IPS DF 6.9 (cell line): Measurements from ENCODE around the gene SARNP.

Experiments
- DNase-seq: peaks from one replicate; pipeline ENCODE4 v3.0.0-alpha.2; 2013; ENCODE audit warnings: low read depth, low spot score
- H3K27ac ChIP-seq: one replicate; pipeline ENCODE4 v1.5.1; 2013; ENCODE audit warnings: low read length, control low read depth
- H3K27me3 ChIP-seq: 2 replicates; pipeline ENCODE4 v1.6.1; 2013; ENCODE audit warnings: mild to moderate bottlenecking, low read length; ENCODE audit not compliant: control insufficient read depth, insufficient read depth
- H3K36me3 ChIP-seq: 2 replicates; pipeline ENCODE4 v1.6.1; 2013; ENCODE audit warnings: low read length; ENCODE audit not compliant: control insufficient read depth, insufficient read depth
- H3K4me1 ChIP-seq: 2 replicates; pipeline ENCODE4 v1.6.1; 2013; ENCODE audit warnings: low read length; ENCODE audit not compliant: control insufficient read depth, insufficient read depth
- H3K4me3 ChIP-seq: 2 replicates; pipeline ENCODE4 v1.5.1; 2013; ENCODE audit warnings: mild to moderate bottlenecking, low read length
- H3K9me3 ChIP-seq: 2 replicates; pipeline ENCODE4 v1.6.1; 2013; ENCODE audit warnings: low read length, inconsistent platforms; ENCODE audit not compliant: control insufficient read depth, insufficient read depth
- WGBS: extraction: QIAGEN DNeasy Blood & Tissue Kit; methylation state at CpG from one replicate; pipeline ENCODE4 v1.1.7; 2013; ENCODE audit warnings: mixed read lengths, missing lambda C conversion rate; ENCODE audit not compliant: insufficient read length, insufficient coverage; 5-methylcytosine and 5-hydroxymethylcytosine counted together

SARNP gene

GRCh38 chr12:55849616-55850343 lies 32.3 kb upstream of the SARNP start:
- Histone ChIP-seq H3K9me3 (no peaks in the 10 kb centered on the region), H3K27me3 (no peaks in the 10 kb centered on the region), H3K4me1 (peaks cover 2% of the 10 kb centered on the region; the same call in 1 of the 2 replicates), H3K27ac (no peak overlapping the region), H3K4me3 (no peak overlapping the region), H3K36me3 (no peaks in the 10 kb centered on the region)
- DNase-seq = no peak
- WGBS = no CpG with 5 or more reads among the region's 7 CpGs

DNA sequence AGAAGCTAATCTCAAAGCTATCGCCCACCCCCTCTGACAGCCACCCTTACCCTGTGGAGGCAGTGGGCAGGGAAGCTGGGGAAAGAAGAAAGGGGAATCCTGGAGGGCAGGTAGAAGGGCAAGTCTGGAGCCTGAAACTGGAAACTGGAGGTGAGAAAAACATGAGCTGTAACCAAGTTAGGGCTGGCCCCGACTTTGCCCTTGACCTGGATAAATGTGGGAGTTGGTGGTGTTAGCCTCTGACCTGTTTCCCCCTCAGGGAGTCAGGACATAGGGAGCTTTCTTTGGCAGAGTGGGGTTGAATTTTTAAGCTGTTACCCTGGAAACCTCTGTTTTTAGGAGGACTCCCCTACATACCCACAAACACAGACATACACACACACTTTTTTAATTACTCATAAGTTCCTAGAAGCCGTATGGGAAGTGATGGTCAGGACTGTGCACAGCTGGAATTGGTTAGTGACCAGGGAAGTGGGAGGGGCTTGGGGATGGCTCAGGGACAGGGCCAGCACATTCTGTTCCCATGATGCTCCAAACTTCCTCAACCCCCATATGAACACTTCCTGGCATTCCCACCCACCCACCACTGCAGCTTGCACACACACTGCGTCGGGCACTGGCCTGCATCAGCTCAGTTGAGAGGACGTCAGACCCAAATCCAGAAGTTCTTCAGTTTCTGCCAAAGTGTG lies 30.2 kb upstream of the SARNP start:
- no peak overlapping the region for H3K27ac ChIP-seq
- no peaks in the 10 kb centered on the region for H3K27me3 ChIP-seq
- H3K4me3 ChIP-seq = no peak overlapping the region
- H3K36me3 ChIP-seq = no peaks in the 10 kb centered on the region
- DNase-seq = no peak
- H3K9me3 ChIP-seq = no peaks in the 10 kb centered on the region
- whole genome bisulfite sequencing = no CpG with 5 or more reads among the region's 6 CpGs
- H3K4me1 ChIP-seq = peaks cover 2% of the 10 kb centered on the region; the same call in 1 of the 2 replicates

GRCh38 chr12:55847033-55847432 lies 29.5 kb upstream of the SARNP start:
- Histone ChIP-seq H3K4me1 (peaks cover 3% of the 10 kb centered on the region), H3K4me3 (no peak overlapping the region), H3K36me3 (no peaks in the 10 kb centered on the region), H3K27ac (no peak overlapping the region), H3K9me3 (no peaks in the 10 kb centered on the region), H3K27me3 (no peaks in the 10 kb centered on the region)
- no peak for DNase-seq
- WGBS = no CpG with 5 or more reads among the region's 3 CpGs

GRCh38 chr12:55845785-55846496 lies 28.4 kb upstream of the SARNP start:
- DNase-seq = no peak
- WGBS = no CpG with 5 or more reads among the region's 7 CpGs
- no peak overlapping the region for H3K27ac ChIP-seq
- no peaks in the 10 kb centered on the region for H3K27me3 ChIP-seq
- H3K36me3 ChIP-seq = no peaks in the 10 kb centered on the region
- H3K4me3 ChIP-seq = no peak overlapping the region
- H3K9me3 ChIP-seq = no peaks in the 10 kb centered on the region
- peaks cover 4% of the 10 kb centered on the region for H3K4me1 ChIP-seq

DNA sequence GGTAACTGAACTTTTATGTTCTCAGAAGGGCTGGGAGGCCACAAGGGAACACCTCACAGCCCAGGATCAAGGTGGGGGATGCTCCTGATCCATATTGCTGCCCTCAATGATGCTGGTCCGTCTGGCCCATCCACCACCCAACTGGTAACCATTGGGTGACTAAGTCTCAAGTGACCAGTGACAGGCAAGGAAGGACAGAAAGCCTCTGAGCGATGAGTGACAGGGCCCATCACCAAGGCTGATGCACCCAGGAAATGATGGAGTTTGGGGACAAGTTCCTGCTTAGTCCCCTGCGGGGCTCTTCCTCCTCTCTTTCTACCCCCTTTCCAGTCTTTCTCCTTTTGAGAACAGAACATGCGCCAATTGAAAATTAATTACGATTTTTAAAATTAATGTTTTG lies 27.8 kb upstream of the SARNP start:
- H3K4me3 ChIP-seq = no peak overlapping the region
- WGBS = no CpG with 5 or more reads among the region's 5 CpGs
- H3K27ac ChIP-seq = no peak overlapping the region
- no peak for DNase-seq
- no peaks in the 10 kb centered on the region for H3K27me3 ChIP-seq
- no peaks in the 10 kb centered on the region for H3K36me3 ChIP-seq
- H3K9me3 ChIP-seq = no peaks in the 10 kb centered on the region
- H3K4me1 ChIP-seq = peaks cover 4% of the 10 kb centered on the region

DNA sequence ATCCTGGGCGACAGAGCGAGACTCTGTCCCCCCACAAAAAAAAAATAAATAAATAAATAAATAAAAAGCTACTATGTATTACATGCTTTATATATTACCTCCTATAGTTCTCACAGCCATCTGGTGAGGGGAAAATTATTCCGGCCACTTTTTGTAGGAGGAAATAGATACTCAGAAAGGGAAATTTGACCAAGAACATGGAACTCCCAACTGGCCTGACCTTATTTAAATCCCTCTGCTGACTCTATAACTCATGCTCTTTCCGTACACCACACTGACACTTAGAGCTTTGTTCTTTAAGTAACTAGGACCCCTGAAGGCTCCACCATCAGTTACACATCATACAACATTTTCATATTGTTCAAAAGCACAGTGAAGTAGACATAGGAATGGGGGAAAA lies 27.4 kb upstream of the SARNP start:
- Histone ChIP-seq H3K36me3 (no peaks in the 10 kb centered on the region), H3K27ac (no peak overlapping the region), H3K4me3 (no peak overlapping the region), H3K27me3 (no peaks in the 10 kb centered on the region), H3K9me3 (no peaks in the 10 kb centered on the region), H3K4me1 (peaks cover 4% of the 10 kb centered on the region)
- no peak for DNase-seq
- no CpG with 5 or more reads among the region's 4 CpGs for WGBS

DNA sequence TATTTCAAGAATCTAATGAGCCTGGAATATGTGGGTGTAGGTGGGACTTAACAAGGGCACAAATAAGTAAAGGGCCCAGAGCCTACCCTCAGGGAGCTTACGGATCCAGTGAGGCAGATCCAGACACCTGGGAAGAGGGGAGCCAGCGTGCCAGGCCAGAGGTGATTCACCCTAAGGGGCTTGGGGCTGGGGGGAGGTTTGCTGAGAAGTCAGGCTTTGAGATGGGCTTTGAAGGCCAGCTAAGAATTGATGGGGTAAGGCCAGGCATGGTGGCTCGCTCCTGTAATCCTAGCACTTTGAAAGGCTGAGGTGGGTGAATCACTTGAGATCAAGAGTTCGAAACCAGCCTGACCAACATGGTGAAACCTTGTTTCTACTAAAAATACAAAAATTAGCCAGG lies 25.9 kb upstream of the SARNP start:
- no peaks in the 10 kb centered on the region for H3K36me3 ChIP-seq
- DNase-seq = no peak
- peaks cover 4% of the 10 kb centered on the region for H3K4me1 ChIP-seq
- H3K27me3 ChIP-seq = no peaks in the 10 kb centered on the region
- WGBS = no CpG with 5 or more reads among the region's 4 CpGs
- H3K4me3 ChIP-seq = no peak overlapping the region
- no peaks in the 10 kb centered on the region for H3K9me3 ChIP-seq
- no peak overlapping the region for H3K27ac ChIP-seq

DNA sequence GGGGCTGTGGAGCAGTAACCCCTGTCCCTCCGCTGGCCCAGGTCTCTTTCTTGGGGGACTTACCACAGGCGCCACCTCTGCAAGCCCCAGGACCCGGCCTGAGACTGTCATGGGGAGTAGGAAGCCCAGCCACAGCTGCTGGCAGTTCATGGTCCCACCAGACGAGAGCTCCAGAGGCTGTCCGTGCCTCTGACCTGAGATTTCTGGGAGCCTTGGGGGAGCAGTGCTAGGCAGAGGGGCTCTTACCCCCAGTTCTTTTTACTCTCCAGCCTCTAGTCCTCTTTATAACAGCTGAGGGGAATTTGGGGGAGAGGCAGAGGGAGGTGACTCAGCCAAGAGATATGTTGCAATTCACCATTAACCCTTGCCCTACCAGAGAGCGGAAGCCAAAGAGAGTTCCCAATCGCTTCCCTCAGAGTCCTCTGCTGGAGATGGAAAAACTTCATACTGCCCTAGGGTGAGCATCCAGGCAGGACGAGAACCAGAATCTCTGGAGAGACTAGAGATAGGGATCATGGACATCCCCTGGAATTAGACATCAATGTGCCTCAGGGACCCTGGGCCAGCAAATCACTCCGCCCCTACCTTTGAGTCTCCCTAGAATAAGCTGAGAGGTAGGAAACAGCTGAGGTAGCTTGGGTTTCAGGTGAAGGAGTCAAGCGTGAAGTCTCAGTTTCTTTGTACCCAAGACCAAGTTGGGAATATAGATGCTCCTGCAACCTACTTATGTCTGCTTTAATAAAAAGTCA lies 25.3 kb upstream of the SARNP start, which contains the start of gene MMP19:
Gene MMP19 (minus strand): TSS at position 256 of the 749 bp plus-strand sequence. CDS start 106 bp downstream, at position 150.
- H3K27me3 ChIP-seq = no peaks in the 10 kb centered on the region
- H3K4me3 ChIP-seq = no peak within 1 kb of the TSS
- H3K4me1 ChIP-seq = peaks cover 2% of the 10 kb centered on the region
- H3K27ac ChIP-seq = no peak within 1 kb of the TSS
- no peaks in the 10 kb centered on the region for H3K36me3 ChIP-seq
- DNase-seq = no peak
- H3K9me3 ChIP-seq = no peaks in the 10 kb centered on the region
- WGBS = no CpG with 5 or more reads among the region's 10 CpGs

DNA sequence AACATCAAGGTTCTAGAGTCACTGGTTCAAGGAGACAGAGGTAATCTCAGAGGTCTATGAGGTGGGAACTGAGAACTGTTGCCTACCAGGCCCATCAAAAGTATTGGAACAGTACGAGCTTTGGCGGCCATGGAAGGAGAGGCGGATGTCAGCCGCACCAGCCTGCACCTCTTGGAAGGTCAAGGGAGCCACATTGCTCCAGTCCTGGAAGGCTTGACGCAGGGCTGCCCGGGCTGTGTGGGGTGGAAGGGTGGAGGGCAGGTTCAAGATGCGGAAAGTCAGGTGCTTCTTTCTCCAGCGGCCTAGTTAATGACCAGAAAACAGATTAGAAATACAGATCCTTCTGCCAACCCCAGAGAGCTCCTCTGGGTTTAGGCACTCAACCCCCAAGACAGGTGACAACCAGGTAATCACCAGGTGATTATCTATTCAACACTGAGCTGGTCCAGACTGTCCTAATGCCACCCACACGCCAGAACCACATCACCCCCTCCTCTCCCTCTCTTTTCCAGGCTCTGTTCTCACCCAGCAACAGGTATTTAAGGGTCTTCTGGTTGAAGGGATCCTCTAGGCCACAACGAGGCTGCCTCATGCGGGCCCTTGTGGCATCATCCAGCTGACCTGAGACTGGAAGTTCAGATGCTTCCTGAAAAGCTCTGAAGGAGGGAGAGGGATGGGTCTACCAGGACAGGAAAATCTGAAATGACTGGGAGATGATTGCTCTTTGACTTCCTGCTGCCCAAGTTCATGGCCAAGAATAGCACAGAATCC lies 23.2 kb upstream of the SARNP start:
- Histone ChIP-seq H3K4me3 (no peak overlapping the region), H3K9me3 (no peaks in the 10 kb centered on the region), H3K27ac (no peak overlapping the region), H3K4me1 (peaks cover 2% of the 10 kb centered on the region), H3K36me3 (no peaks in the 10 kb centered on the region), H3K27me3 (no peaks in the 10 kb centered on the region)
- no peak for DNase-seq
- WGBS = no CpG with 5 or more reads among the region's 11 CpGs
